Breast epithelium (tissue), 4 donors: ENCODE data around the gene CARM1. TPM values are rescaled to one million over a fixed set of nuclear protein-coding genes. Genes with fewer than 3 reads are reported as not detected.

Source experiments
- DNase-seq, 2 donors: peaks; one replicate each; pipeline ENCODE4 v3.0.0-alpha.2; 2019; ENCODE audit warnings: low spot score in 2 of 2
- H3K27ac ChIP-seq, 2 donors: fragments of 200-600 bp; sonication (generic) in 1 of 2; one replicate each; pipeline ENCODE4 v1.5.1; 2016 to 2019; ENCODE audit warnings: mild to moderate bottlenecking in 1 of 2
- H3K27me3 ChIP-seq, 2 donors: fragments of 200-600 bp; sonication (generic) in 1 of 2; one replicate each; pipeline versions ENCODE4 v1.5.1 to v1.6.0; 2017 to 2019; ENCODE audit warnings: control low read depth in 1 of 2, mild to moderate bottlenecking in 1 of 2
- H3K36me3 ChIP-seq: fragments of 200-600 bp; one replicate; pipeline ENCODE4 v1.5.1; 2019
- H3K4me1 ChIP-seq, 2 donors: fragments of 200-600 bp; sonication (generic); one replicate each; pipeline ENCODE4 v1.5.1; 2016 to 2019; ENCODE audit warnings: control low read depth in 1 of 2
- H3K4me3 ChIP-seq, 3 donors: fragments of 200-600 bp; sonication (generic); 1 replicate in 2 of 3; 2 replicates in 1 of 3; pipeline ENCODE4 v1.5.1; 2016 to 2019; ENCODE audit warnings: mild to moderate bottlenecking in 3 of 3, moderate library complexity in 2 of 3
- H3K9me3 ChIP-seq, 2 donors: fragments of 200-600 bp; sonication (generic) in 1 of 2; one replicate each; pipeline ENCODE4 v1.5.1; 2016 to 2019; ENCODE audit warnings: control low read depth in 1 of 2
- CTCF ChIP-seq, 3 donors: fragments of 450-650 bp; IDR thresholded peaks; one replicate each; pipeline ENCODE4 v1.5.1; 2016 to 2017; ENCODE audit warnings: antibody characterized with exemption in 3 of 3, mild to moderate bottlenecking in 3 of 3, moderate library complexity in 3 of 3
- POLR2A ChIP-seq: fragments of 450-650 bp; IDR thresholded peaks from one replicate; pipeline ENCODE4 v1.6.1; 2016; ENCODE audit warnings: antibody characterized with exemption, mild to moderate bottlenecking, moderate library complexity
- POLR2AphosphoS5 ChIP-seq, 3 donors: sonication (generic); formaldehyde crosslinking; IDR thresholded peaks; one replicate each; pipeline ENCODE4 v1.6.1; 2017; ENCODE audit warnings: antibody characterized with exemption in 3 of 3
- intact Hi-C: fragments of 100-400 bp; cut with DNase I; formaldehyde crosslinking; loops from one replicate; pipeline ENCODE4 v1.15.1; 2023; ENCODE audit warnings: low total_unique reads
- total RNA-seq, 3 donors: library from RNA; depleted of rRNA; stranded (reverse); fragments of >200 nt; gene quantifications; one replicate each; pipeline ENCODE4 v1.1.0, GENCODE V29; 2016

The CARM1 gene
- total RNA-seq, 3 donors from 2014 or later: 11.6 to 17.3 (median 17.0) TPM

- Histone ChIP-seq H3K27me3 (no peaks in the 10 kb centered on the region), H3K4me3 (peak overlapping the region in 2 of 3 donors; percentile 12 to 44), H3K36me3 (no peaks in the 10 kb centered on the region), H3K27ac (peak overlapping the region; percentile 92 to 94), H3K9me3 (no peaks in the 10 kb centered on the region), H3K4me1 (peaks cover 4 to 10% of the 10 kb centered on the region in 2 donors)
- intact Hi-C loops: no loop called here
- DNase-seq: peak; percentile 89 to 94
- TF ChIP-seq POLR2A (no peak), POLR2AphosphoS5 (IDR thresholded peaks at IDR 0.05) (peak in 2 of 3 donors; percentile 37 to 66)
Observed at GRCh38 chr19:10899151-10899653, 27.8 kb downstream of the CARM1 start.

GRCh38 chr19:10907925-10908324 lies 36.6 kb downstream of the CARM1 start:
- no peak for DNase-seq
- TF ChIP-seq POLR2A (no peak), CTCF (IDR thresholded peaks at IDR 0.05) (no peak), POLR2AphosphoS5 (IDR thresholded peaks at IDR 0.05) (no peak)
- no peaks in the 10 kb centered on the region for H3K27me3 ChIP-seq
- intact Hi-C loops: no loop called here
- H3K4me3 ChIP-seq: no peak overlapping the region
- no peaks in the 10 kb centered on the region for H3K4me1 ChIP-seq
- H3K27ac ChIP-seq: no peak overlapping the region
- no peaks in the 10 kb centered on the region for H3K36me3 ChIP-seq
- H3K9me3 ChIP-seq: no peaks in the 10 kb centered on the region

GRCh38 chr19:10908380-10908960 lies 37.1 kb downstream of the CARM1 start:
- Histone ChIP-seq H3K9me3 (no peaks in the 10 kb centered on the region), H3K4me3 (no peak overlapping the region), H3K4me1 (no peaks in the 10 kb centered on the region), H3K27me3 (no peaks in the 10 kb centered on the region), H3K27ac (no peak overlapping the region), H3K36me3 (no peaks in the 10 kb centered on the region)
- TF ChIP-seq POLR2AphosphoS5 (IDR thresholded peaks at IDR 0.05) (no peak), POLR2A (no peak), CTCF (IDR thresholded peaks at IDR 0.05) (no peak)
- no peak for DNase-seq
- intact Hi-C loops: no loop called here

GRCh38 chr19:10911579-10912363 lies 40.4 kb downstream of the CARM1 start:
- no peak for DNase-seq
- Histone ChIP-seq H3K27me3 (no peaks in the 10 kb centered on the region), H3K4me3 (no peak overlapping the region), H3K9me3 (no peaks in the 10 kb centered on the region), H3K36me3 (no peaks in the 10 kb centered on the region), H3K27ac (no peak overlapping the region), H3K4me1 (no peaks in the 10 kb centered on the region)
- no peak for TF ChIP-seq POLR2AphosphoS5 (IDR thresholded peaks at IDR 0.05)
- TF ChIP-seq POLR2A: no peak
- no peak for TF ChIP-seq CTCF (IDR thresholded peaks at IDR 0.05)
- intact Hi-C loops: no loop called here

- H3K4me1 ChIP-seq: no peaks in the 10 kb centered on the region
- TF ChIP-seq POLR2AphosphoS5 (IDR thresholded peaks at IDR 0.05): no peak
- TF ChIP-seq POLR2A: no peak
- TF ChIP-seq CTCF (IDR thresholded peaks at IDR 0.05): no peak
- H3K27ac ChIP-seq: no peak overlapping the region
- intact Hi-C loops: no loop called here
- H3K36me3 ChIP-seq: no peaks in the 10 kb centered on the region
- no peaks in the 10 kb centered on the region for H3K27me3 ChIP-seq
- DNase-seq: no peak
- no peaks in the 10 kb centered on the region for H3K9me3 ChIP-seq
- H3K4me3 ChIP-seq: no peak overlapping the region
Observed at GRCh38 chr19:10912619-10913018, 41.3 kb downstream of the CARM1 start.
